Spinal cord (tissue), 10 donors: ENCODE measurements around the gene CWH43. TPM values are rescaled to one million over a fixed set of nuclear protein-coding genes. Genes with fewer than 3 reads are reported as not detected.
A peak's percentile ranks its signal among the peaks of the same experiment; 100 is the strongest.

ENCODE experiments used
- DNase-seq, 6 donors: peaks; one replicate each; pipeline versions ENCODE4 v3.0.0 to v3.0.0-alpha.2; 2013 to 2015; ENCODE audit warnings: low spot score in 6 of 6, low read depth in 4 of 6
- H3K27ac ChIP-seq: one replicate; pipeline ENCODE4 v1.5.1; 2013; ENCODE audit warnings: low read depth, low read length, control low read depth
- H3K27me3 ChIP-seq: one replicate; pipeline ENCODE4 v1.6.1; 2013; ENCODE audit warnings: low read length; ENCODE audit not compliant: control insufficient read depth, insufficient read depth
- H3K36me3 ChIP-seq: one replicate; pipeline ENCODE4 v1.6.1; 2013; ENCODE audit warnings: low read length; ENCODE audit not compliant: control insufficient read depth, insufficient read depth
- H3K4me1 ChIP-seq: one replicate; pipeline ENCODE4 v1.6.1; 2013; ENCODE audit warnings: low read length; ENCODE audit not compliant: control insufficient read depth, insufficient read depth
- H3K4me3 ChIP-seq: one replicate; pipeline ENCODE4 v1.5.1; 2013; ENCODE audit warnings: low read depth, low read length, control low read depth
- H3K9me3 ChIP-seq: one replicate; pipeline ENCODE4 v1.6.1; 2013; ENCODE audit warnings: low read length; ENCODE audit not compliant: control insufficient read depth, insufficient read depth
- WGBS: methylation state at CpG from one replicate; pipeline ENCODE4 v1.1.5; 2013; ENCODE audit warnings: missing lambda C conversion rate; ENCODE audit not compliant: insufficient coverage; 5-methylcytosine and 5-hydroxymethylcytosine counted together
- long read RNA-seq, 4 donors: transcript quantifications; one replicate each; lab custom pipeline, GENCODE V29; 2026
- polyA plus RNA-seq, 2 donors: library from polyadenylated mRNA; unstranded; fragments of 120-200 nt; gene quantifications; one replicate each; pipeline ENCODE4 v1.2.1, GENCODE V29; 2013; ENCODE audit not compliant: insufficient read length in 2 of 2
- total RNA-seq, 2 donors: library from RNA; depleted of rRNA in 1 of 2; stranded (reverse); fragments of 120-200 nt in 1 of 2; fragments of >200 nt in 1 of 2; gene quantifications; one replicate each; pipeline versions ENCODE4 v1.2.3 to v1.2.4, GENCODE V29; 2013 to 2014
- donor health status: healthy.

The CWH43 gene
- not detected for total RNA-seq
- under 1 TPM in 1 of 2 donors, not detected in 1; 0.11 TPM for polyA plus RNA-seq
- long read RNA-seq, donor 1, result 0 reads
- long read RNA-seq, donor 2, result 0 reads
- long read RNA-seq, donor 3, result 0 reads
- long read RNA-seq, donor 4, result 0 reads

DNA sequence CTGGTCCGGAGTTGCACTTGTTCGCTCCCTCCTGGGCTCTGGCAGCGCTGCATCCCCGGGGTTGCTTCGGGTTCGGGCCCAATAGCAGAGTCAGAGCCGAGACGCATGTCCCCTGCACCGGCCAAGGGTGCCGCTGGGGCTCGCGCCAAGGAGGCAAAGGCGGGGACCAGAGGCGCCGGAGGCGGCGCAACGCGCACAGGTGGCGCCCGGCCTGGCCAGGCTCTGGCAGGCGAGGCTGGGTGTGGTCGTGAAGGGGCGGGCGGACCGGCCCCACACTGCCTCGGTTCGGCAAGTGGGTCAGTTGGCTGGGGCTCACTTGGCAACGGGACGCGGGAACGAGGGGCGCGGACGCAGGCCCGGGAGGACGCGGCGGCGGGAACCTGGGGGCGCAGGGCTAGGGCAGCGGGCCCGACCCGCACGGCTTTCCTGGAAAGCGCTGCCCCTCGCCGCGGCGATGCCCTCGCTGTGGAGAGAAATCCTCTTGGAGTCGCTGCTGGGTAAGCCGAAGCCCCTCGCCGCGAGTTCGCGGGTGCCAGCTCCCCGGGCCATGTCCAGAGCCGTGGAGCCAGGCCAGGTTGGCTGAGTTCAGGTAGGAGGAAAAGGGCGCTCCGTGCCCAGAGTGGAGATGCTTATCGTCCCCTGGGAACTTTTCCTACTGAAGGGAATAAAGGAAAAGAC lies at the start of gene CWH43:
CWH43 (plus strand) TSS at position 300 of the 678 bp plus-strand sequence; CDS start at position 455, 155 bp downstream.
- peaks cover 30% of the 10 kb centered on the region for H3K27me3 ChIP-seq
- no peaks in the 10 kb centered on the region for H3K36me3 ChIP-seq
- peaks cover 10% of the 10 kb centered on the region for H3K4me1 ChIP-seq
- H3K4me3 ChIP-seq, result no peak within 1 kb of the TSS
- WGBS, result under 1% methylated on average over 63 of the region's 63 CpGs
- DNase-seq, result no peak
- H3K9me3 ChIP-seq, result no peaks in the 10 kb centered on the region
- no peak within 1 kb of the TSS for H3K27ac ChIP-seq

DNA sequence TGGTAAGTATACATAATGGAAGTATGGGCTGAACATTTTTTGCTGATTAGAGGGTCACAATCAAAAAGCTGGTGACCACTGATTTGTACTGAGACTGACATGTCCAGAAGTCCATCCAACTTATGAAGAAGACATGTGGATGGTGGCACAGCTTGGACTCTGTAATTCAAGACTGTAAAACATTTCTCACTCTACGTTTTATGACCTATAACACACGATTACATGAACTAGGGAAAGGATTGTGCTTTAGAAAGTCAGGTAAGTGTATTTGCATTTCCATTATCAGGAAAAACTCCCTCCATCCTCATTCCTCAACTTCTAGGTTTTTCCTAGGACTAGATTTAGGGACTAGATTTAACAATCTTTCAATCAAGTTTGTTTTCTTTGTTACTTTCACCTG lies 49.0 kb upstream of the CWH43 start:
- WGBS, result no CpG with 5 or more reads among the region's 2 CpGs
- Histone ChIP-seq H3K9me3 (no peaks in the 10 kb centered on the region), H3K27me3 (no peaks in the 10 kb centered on the region), H3K4me1 (no peaks in the 10 kb centered on the region), H3K27ac (no peak overlapping the region), H3K4me3 (no peak overlapping the region), H3K36me3 (no peaks in the 10 kb centered on the region)
- DNase-seq, result no peak

DNA sequence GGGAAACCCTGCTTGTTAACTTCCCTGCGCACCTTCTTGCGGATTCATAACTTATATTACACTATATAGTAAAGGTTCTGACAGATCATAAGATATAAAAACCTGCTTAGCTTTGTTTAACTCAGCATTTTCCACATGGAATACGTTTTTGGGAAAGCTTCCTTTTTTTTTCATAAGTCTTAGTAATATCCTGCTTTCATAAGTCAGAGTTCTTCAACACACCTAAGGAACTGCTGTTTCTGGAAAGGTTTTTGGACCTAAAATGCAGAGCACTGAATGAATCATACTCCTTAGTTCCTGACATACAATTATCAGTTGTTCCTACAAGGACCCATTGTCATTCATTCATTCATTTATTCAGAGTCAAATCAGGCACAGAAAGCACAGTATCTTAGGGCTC lies 47.2 kb upstream of the CWH43 start:
- Histone ChIP-seq H3K27ac (no peak overlapping the region), H3K4me1 (no peaks in the 10 kb centered on the region), H3K4me3 (no peak overlapping the region), H3K27me3 (no peaks in the 10 kb centered on the region), H3K9me3 (no peaks in the 10 kb centered on the region), H3K36me3 (no peaks in the 10 kb centered on the region)
- no peak for DNase-seq
- WGBS, result no CpG with 5 or more reads among the region's 3 CpGs

DNA sequence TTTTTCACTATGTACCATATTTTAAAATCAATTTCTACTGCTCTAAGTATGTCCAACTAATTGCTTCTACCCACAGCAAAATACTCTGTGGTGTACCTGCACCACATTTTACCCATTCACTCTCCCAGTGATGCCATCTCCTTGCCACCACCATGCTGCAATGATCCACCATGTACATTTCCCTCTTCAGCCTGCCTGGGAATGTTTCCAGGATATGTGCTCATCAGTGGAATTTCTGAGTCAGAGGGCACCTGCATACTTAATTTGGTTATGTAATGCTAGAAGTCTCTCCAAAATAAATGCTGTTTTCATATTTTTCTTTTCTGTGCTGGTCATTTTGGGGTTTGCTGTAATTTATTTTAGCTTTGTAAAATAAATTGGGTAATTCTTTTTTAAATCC lies 46.3 kb upstream of the CWH43 start:
- Histone ChIP-seq H3K27ac (no peak overlapping the region), H3K36me3 (no peaks in the 10 kb centered on the region), H3K4me1 (no peaks in the 10 kb centered on the region), H3K4me3 (no peak overlapping the region), H3K27me3 (no peaks in the 10 kb centered on the region), H3K9me3 (no peaks in the 10 kb centered on the region)
- peak in 1 of 6 donors; percentile 2 for DNase-seq

DNA sequence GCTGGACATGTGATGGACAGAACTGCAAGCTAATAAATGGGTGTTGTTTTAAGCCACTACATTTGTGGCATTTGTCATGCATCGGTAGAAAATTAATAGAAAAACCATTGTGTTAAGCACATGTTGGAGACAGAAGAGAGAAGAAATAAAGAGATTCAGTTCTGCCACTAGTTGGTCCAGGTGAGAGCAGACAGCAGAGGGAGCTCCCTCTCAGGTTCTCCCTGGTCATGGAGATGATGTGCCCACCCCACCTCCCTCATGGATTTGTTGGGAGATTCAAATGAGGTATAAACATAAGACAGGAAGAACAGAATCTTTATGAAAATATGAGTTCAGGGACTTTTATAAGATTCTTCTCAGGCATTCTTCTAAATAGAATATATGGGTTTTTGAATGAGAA lies 42.7 kb upstream of the CWH43 start:
- Histone ChIP-seq H3K27me3 (no peaks in the 10 kb centered on the region), H3K36me3 (no peaks in the 10 kb centered on the region), H3K27ac (no peak overlapping the region), H3K4me3 (no peak overlapping the region), H3K4me1 (no peaks in the 10 kb centered on the region), H3K9me3 (no peaks in the 10 kb centered on the region)
- DNase-seq, result no peak
- WGBS, result 45% methylated on average over 1 of the region's 1 CpG

DNA sequence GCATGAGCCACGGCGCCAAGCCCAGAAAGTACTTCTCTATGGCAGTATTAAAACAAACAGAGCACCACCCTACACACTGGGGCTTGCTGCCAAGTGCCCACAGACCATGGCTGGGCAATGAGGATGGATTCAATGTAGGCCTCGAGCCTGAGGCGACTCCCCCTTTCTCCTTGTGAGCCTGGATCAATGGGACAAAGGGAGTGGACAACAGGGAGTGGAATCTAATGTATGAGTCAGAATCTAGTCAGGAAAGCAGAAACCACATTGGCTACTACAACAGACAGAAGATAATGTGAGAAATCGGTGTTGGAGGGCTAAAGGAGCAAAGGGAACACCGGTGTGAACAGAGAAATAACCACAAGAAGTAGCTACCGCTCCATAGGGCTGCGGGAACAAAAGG lies 41.8 kb upstream of the CWH43 start:
- Histone ChIP-seq H3K4me3 (no peak overlapping the region), H3K27me3 (no peaks in the 10 kb centered on the region), H3K36me3 (no peaks in the 10 kb centered on the region), H3K4me1 (no peaks in the 10 kb centered on the region), H3K9me3 (no peaks in the 10 kb centered on the region), H3K27ac (no peak overlapping the region)
- 75% methylated on average over 8 of the region's 8 CpGs for WGBS
- no peak for DNase-seq

DNA sequence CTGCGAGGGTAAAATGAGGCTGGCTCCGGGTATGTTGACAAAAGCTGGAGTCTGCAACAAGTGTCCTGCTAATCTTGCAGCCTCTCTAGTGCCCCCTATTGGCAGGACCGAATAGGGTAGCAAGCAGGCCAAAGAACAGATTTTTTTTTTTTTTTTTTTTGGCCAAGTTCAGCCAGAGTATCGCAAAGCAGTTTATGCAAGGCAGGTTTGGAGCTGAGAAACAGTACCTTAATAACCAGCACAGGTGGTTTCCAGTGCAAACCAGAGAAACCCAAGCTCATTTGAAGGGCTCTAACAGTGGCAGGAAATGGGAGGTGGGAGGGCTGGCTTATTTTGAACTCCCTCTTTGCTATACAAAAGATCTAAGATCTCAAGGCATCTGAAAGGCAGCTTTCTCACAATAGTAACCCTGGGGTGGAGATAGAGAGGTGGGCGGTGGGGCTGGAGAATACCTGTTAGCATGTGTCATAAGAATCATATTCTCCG lies 41.3 kb upstream of the CWH43 start:
- Histone ChIP-seq H3K36me3 (no peaks in the 10 kb centered on the region), H3K27ac (no peak overlapping the region), H3K4me3 (no peak overlapping the region), H3K27me3 (no peaks in the 10 kb centered on the region), H3K9me3 (no peaks in the 10 kb centered on the region), H3K4me1 (no peaks in the 10 kb centered on the region)
- 59% methylated on average over 3 of the region's 6 CpGs for WGBS
- DNase-seq, result no peak

DNA sequence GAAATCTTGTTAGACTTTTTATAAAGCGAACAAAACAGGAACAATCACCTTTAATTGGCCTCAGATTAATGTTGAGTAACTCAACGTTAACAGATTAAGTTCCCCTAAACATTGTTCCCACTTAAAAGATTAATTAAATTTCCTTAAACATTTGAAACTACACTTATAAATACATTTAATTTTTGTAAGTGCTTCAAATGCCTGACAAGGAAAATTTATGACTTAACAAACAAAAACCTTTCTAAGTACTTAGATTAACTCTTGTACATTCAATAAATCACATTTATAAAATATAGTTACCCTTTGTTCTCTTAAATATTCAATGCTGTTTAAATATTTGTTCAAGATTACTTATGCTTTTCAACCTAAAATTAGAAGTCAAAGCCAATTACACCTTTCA lies 40.1 kb upstream of the CWH43 start:
- Histone ChIP-seq H3K4me3 (no peak overlapping the region), H3K4me1 (no peaks in the 10 kb centered on the region), H3K27me3 (no peaks in the 10 kb centered on the region), H3K27ac (no peak overlapping the region), H3K36me3 (no peaks in the 10 kb centered on the region), H3K9me3 (no peaks in the 10 kb centered on the region)
- DNase-seq, result no peak
- WGBS, result no CpG with 5 or more reads among the region's 2 CpGs

DNA sequence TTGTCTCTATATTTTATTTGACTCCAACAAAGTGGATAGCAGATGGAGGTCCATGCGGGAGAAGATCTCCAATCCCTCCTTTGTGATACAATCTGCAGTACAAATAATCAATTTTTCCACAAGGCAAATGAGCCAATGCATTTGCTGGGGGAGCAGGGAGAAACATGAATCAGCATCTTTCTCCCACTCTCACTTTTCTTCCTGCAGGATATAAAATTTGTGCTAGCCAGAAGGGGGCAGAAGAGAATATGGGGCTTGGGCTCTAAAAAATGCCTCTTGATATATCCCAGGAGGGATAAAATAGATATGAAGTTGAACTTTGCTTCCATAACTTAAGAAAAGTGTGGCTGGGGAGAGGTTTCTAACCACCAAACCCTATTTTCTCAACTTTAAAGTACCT lies 38.3 kb upstream of the CWH43 start:
- no peak overlapping the region for H3K4me3 ChIP-seq
- H3K27ac ChIP-seq, result no peak overlapping the region
- no CpG with 5 or more reads among the region's 1 CpG for WGBS
- no peaks in the 10 kb centered on the region for H3K36me3 ChIP-seq
- no peaks in the 10 kb centered on the region for H3K9me3 ChIP-seq
- H3K4me1 ChIP-seq, result no peaks in the 10 kb centered on the region
- H3K27me3 ChIP-seq, result no peaks in the 10 kb centered on the region
- no peak for DNase-seq

DNA sequence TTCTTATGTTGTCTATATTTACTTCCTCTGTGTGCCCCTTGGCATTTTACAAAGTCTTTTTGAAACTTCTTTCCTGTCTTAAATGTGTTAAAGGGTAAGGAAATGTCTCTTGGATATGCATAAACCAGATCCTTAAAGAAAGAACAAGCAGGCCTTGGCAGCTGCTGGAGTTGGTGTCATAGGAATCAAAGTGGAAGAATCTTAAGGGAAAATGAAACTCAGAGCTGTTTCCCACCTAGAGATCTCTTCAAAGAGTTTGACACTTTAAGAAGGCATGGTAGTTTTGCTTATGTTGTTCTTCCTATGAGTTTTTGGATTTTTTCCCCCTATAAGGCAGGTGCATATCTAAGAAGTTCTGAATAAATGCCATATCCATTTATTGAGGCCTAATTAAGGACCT lies 37.0 kb upstream of the CWH43 start:
- H3K27me3 ChIP-seq, result no peaks in the 10 kb centered on the region
- H3K9me3 ChIP-seq, result no peaks in the 10 kb centered on the region
- H3K27ac ChIP-seq, result no peak overlapping the region
- H3K4me3 ChIP-seq, result no peak overlapping the region
- no peak for DNase-seq
- no peaks in the 10 kb centered on the region for H3K36me3 ChIP-seq
- no peaks in the 10 kb centered on the region for H3K4me1 ChIP-seq
